ENCODE measurements around the gene BSN.
"Not testable (repeated sequence)": the region's sequence is repeated elsewhere in the genome, so short reads cannot be mapped to it uniquely, and the experiment has no call there.

BSN gene

DNA sequence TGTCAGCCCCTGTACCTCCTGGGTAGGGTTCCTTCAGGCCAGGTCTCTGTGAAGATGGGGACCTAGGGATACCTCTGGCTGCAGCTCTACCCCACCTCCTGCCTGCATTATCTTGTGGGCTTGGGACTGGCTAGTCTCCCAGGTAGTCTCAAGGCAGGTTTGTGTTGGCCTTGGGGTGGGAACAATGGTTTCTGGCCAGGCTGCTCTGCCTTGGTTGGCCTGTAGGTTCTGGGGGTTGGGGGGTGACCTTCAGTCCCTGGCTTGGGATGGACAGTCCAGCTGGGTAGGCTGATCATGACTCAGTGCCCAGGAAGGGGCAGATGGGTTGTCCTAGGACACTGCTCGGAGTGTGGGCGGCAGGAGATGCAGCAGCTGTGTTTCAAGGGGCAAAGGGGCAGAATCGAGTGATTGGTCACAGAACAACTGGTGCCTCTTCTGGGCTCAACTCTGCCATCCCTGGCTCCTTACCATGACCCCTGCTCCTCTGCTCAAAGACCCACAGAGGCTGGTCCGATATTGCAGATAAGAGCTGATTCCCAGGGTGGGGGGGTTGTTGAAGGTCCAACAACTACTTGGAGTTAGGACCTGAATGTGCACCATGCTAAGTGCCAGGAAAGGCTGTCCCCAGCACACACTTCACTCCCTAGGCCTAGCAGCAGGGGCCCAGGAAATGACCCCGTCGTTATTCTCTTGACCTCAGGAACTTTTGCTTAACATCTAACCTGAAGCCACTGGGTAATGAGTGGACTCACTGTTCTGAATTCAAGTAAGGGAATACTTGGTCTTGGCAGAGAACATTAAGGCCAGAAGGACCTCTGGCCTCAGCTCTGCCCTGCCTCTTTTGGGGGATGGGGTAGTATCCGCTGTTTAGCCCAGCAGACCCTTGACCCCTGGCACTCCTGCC lies 18.1 kb upstream of the BSN start:
- no peak for DNase-seq

GRCh38 chr3:49536875-49537533 lies 17.3 kb upstream of the BSN start:
- no peak for DNase-seq

DNA sequence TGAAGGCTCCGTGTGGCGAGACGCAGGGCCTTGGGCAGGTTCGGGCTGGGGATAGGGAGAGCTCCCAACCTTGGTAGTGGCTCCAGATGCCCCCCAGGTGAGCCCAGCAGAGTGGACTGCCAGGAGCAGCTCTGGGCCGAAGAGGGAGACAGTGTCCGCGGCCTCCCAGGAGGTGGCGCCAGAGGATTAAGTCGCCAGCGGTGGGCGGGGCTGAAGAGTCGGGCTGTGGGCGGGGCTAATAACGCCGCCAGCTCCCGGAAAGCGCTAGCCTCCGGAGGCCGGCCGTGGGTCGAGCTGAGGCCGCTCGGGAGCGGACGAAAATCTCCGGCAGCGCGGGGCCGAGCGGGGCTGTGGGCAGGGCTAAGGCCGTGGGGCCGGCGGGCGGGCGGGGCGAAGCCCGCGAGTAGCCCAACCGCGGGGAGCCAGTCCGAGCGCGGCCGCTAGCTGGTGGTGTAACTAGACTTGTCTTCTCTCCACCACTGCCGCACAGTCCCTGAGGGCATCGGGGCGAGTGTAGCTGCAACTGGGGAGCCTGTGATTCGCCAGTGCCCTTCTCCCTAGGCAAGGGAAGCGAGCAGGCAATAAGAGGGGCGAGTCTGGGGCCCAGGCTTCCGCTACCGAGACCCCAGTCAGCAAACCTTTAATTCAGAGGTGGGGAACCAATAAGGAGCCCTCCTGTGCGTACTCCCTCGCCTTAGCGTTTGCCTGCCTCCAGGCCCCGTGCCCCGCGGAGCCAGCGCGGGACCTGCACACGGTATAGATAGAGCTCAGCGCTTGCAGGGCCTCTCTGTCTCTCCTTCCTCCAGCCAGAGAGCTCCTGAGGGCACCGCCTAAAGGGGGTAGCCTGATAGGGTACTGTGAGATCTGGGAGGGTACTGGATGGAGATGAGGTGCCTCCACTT lies 14.4 kb upstream of the BSN start:
- peak; percentile 77 to 88 (median 86) for DNase-seq

GRCh38 chr3:49552087-49552486 lies 2.2 kb upstream of the BSN start:
- peak in 1 of 5 experiments; percentile 42 for DNase-seq

DNA sequence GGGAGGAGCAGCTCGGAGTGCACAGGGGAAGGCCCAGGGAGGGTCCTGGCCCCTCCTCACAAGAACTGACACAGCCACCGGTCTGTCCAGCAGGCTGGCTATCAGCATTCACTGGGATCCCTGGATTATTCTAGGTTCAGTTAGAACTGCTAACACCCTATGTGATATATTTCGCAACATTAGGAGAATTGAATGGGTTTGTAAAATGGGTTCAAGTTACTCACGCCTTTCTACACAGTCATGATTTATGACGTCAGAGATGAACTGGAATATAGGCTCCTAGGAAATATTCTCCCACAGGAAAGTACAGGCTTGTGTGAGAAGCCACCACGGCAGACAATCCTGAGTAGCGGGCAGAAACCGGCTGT lies 969 bp upstream of the BSN start:
- DNase-seq, result no peak

- DNase-seq, result peak in 2 of 5 experiments; percentile 39 to 41
Measured at GRCh38 chr3:49554633-49555265, 472 bp downstream of the BSN start.

DNA sequence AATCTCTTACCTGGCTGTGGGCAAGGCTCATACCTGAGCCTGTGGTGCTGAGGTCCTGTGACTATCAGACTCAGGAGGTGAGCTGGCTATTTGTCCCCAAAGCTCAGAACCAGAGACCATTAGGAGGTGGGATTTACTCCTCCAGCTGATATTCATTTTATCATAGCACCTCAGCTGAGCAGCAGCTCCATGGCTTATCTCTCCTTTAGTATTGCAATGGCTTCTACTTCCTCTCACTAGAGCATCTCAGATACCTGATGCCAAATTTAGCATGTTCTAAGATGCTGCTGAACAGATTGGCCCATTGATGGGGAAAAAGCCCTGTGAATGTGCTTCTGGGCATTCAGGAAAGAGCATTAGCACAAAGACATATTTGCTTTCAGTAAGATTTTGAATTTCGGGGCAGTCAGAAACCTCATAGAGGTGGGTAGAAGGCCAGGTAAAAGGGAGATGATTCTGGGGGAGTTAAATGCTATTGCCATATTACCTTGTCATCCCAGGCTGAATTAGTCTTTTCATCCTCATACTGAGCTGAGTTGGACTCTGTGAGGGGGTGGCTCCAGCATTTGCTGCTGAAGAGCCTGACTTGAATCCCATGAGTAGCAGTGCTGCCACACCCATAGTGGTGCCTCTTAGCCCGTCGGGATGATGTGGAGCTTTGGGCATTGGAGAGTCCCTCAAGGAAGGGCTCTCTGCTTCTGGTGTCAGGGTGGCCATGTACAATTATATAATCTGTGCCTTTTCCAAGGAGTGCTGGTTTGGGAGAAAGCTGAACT lies 2.4 kb downstream of the BSN start:
- no peak for DNase-seq

DNA sequence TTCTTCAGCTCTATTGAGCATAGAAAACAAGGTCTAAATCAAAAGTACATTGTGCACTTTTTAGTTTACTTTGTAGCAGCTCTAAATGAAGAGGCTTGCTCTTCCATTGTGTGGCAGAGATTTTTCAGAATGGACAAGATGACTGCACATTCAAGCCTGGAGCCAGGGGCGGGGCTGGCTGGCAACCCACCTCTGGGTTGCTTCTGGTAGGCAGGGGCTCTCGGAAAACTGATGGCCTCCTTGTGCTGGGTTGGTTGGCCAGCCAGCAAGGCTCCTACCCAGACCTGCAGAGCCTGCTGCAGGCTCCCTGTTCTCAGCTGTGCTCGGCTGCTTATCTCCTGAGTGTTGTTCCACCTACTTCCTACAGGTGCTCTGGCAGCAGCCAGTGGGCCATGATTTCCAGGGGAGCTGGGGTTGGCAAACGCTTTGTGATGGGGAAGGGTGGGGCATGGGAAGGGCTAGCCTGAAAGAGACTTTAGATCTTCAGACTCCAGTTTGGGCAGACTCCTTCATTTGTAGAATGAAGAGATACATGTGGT lies 8.8 kb downstream of the BSN start:
- no peak for DNase-seq

- DNase-seq, result no peak
Measured at GRCh38 chr3:49563766-49564165, 9.5 kb downstream of the BSN start.

DNA sequence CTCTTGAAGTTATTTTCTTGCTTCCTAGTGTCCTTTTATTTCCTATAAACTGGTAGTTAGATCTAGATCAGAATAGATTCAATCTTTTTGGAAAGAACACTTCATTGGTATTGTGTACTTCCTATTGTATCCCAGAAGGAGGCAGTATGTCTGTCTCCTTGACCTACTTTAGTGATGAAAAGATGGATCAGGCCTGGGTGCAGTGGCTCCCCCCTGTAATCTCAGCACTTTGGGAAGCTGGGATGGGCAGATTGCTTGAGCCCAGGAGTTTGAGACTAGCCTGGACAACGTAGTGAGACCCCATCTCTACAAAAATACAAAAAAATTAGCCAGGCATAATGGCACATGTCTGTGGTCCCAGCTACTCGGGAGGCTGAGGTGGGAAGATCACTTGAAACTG lies 12.0 kb downstream of the BSN start:
- no peak for DNase-seq

DNA sequence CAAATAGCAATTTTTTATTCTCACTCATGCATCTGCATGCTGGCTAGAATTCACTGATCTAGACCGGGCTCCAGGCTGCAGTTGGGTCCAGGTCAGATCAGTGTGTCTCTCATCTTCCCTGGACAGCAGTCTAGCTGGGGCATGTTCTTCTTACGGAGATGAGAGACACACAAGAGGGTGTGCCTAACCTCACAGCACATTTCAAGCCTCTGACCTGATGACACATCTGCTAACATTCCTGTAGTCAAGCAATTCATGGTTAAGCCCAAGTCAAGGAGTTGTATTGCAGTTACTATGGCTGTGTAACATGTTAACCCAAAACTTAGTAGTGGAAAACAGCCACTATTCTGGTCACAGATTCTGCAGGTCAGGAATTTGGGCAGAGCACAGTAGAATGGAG lies 13.1 kb downstream of the BSN start:
- no peak for DNase-seq

DNA sequence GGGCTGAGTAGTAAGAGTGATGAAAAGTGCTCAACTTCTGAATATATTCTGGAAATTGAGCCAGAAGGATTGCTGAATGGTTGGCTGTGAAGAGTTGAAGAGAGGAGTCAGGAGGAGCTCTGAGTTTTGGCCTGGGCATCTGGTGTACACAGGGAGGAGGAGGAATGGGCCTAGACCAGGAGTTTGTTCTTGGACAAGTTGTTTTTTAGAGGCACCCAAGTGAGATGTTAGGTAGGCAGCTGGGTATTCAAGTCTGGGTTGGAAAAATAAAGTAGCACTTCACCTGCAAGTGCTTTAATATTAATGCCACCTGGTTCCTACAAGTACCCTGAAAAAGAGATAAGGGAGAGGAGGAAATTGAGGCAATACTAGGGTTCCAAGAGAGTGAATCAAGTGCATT lies 14.7 kb downstream of the BSN start:
- DNase-seq, result no peak

- DNase-seq, result no peak
Measured at GRCh38 chr3:49570028-49570654, 15.9 kb downstream of the BSN start.

DNA sequence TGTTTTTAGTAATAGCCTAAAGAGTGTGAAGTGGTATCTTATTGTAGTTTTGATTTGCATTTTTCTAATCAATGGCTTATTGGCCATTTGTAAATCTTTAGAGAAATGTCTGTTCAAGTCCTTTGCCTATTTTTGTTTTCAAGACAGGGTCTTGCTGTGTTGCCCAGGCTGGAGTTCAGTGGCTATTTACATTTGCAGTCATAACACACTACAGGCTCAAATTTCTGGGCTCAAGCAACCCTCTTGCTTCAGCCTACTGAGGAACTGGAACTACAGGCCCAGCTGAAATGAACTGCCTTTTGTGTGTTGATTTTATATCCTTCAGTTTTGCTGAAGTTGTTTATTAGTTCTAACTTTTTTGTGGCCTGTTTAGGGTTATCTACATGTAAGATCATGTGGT lies 27.9 kb downstream of the BSN start:
- DNase-seq, result no peak

GRCh38 chr3:49585261-49585755 lies 31.0 kb downstream of the BSN start:
- DNase-seq, result not testable (repeated sequence)

- DNase-seq, result no peak
Measured at GRCh38 chr3:49591615-49592014, 37.3 kb downstream of the BSN start.

- no peak for DNase-seq
Measured at GRCh38 chr3:49593041-49593440, 38.8 kb downstream of the BSN start.

GRCh38 chr3:49600781-49601180 lies 46.5 kb downstream of the BSN start:
- no peak for DNase-seq

- DNase-seq, result no peak
Measured at GRCh38 chr3:49601358-49602048, 47.2 kb downstream of the BSN start.

GRCh38 chr3:49602049-49602554 lies 47.8 kb downstream of the BSN start:
- DNase-seq, result no peak

All from T-helper 2 cell (primary cell).